ENCODE measurements around the gene PLCB3. TPM values are rescaled to one million over a fixed set of nuclear protein-coding genes. Genes with fewer than 3 reads are reported as not detected.

Gene PLCB3
- total RNA-seq, 1 donor from 2014 or later: 25.4 TPM

DNA sequence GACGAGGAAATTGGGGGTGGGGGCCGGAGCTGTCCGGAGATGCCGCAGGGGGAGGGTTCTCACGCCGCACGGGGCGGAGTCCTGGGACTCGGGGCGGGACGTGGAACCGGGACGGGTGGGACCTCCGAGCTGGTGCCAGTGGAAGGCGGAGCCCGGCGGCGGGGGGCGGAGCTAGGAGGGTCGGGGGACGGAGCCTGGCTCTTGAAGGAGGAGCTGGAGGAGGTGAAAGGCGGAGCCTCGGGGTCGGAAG is 10.2 kb upstream of the PLCB3 start:
- TF ChIP-seq CTCF (IDR thresholded peaks at IDR 0.05; ENCODE audit: insufficient read depth, low read length, poor library complexity, severe bottlenecking): no peak
- Histone ChIP-seq H3K36me3 (ENCODE audit: control insufficient read depth, insufficient read depth, low read length) (peaks cover 3% of the 10 kb centered on the region), H3K4me3 (ENCODE audit: low read depth, low read length) (peak overlapping the region; percentile 58), H3K27me3 (ENCODE audit: control insufficient read depth, insufficient read depth, low read length) (no peaks in the 10 kb centered on the region)
- DNase-seq (ENCODE audit: low read depth): no peak

DNA sequence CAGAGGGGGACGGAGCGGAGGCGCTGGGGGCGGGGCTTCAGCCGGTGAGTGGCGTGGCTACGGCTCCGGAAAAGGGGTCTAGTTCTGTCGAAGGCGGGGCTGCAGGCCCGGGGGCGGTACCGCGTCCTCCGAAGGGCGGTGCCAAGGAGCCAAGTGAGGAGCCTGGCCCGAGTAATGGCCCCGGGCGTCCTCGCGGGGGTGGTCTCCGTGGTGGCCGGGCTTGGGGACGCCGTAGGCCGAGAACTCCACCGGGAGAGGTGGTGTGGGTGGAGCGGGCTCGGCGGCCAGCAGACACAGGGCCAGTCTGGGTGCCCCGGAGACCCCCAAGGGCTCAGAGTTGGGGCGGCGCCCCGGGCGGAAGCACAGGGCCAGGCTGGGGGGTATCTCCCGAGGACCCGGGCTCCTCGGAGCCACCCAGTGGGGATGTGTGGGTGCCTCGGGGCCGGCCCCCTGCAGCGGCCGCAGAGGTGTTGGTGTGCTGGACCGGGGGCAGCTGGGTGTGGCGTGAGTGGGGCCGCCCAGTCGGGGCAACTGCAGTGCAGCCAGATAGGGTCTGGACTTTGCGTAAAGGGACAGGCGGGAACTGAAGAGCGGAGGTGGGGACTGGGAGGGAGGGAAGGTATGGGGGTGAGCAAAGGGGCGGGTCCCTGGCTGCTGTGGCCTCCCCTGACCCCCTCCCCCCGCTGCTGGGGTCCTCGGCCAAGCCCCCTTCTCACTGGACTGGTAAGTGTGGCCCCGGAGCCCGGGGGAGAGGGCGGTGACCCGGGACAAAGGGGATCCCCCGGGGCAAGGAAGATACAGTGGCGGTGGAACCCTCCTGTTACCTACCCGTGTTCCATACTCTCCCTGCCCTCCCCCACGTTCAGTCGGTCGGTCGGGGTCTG is 9.6 kb upstream of the PLCB3 start:
- Histone ChIP-seq H3K27me3 (ENCODE audit: control insufficient read depth, insufficient read depth, low read length) (no peaks in the 10 kb centered on the region), H3K4me3 (ENCODE audit: low read depth, low read length) (peak overlapping the region; percentile 87), H3K36me3 (ENCODE audit: control insufficient read depth, insufficient read depth, low read length) (peaks cover 3% of the 10 kb centered on the region)
- TF ChIP-seq CTCF (IDR thresholded peaks at IDR 0.05; ENCODE audit: insufficient read depth, low read length, poor library complexity, severe bottlenecking): no peak
- peak; percentile 80 for DNase-seq (ENCODE audit: low read depth)

DNA sequence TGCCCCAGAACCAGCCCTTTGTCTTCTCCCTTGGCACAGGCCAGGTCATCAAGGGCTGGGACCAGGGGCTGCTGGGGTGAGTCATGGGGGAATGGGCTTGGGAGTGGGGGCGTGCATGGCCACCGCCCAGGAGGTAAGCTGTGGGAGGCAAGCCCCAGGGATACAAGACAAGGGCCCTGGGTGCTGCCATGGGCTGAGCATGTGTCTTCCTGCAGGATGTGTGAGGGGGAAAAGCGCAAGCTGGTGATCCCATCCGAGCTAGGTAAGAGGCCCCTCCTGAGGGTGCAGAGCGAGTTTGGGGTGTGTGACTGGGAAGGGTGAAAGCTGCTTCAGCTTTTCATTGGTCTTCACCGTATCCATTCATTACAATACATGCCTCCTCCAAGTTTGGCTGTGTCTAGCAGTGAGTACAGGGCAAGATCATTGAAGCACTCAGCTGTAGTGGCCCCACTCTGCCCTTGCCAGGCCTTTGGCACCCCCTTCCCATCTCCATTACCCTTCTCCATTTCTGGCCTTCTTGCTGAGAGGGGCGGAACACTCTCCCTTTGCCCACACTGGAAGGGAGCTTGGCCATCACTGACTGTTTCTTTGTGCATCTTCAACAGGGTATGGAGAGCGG is 8.0 kb upstream of the PLCB3 start:
- no peak overlapping the region for H3K4me3 ChIP-seq (ENCODE audit: low read depth, low read length)
- no peak for TF ChIP-seq CTCF (IDR thresholded peaks at IDR 0.05; ENCODE audit: insufficient read depth, low read length, poor library complexity, severe bottlenecking)
- H3K27me3 ChIP-seq (ENCODE audit: control insufficient read depth, insufficient read depth, low read length): no peaks in the 10 kb centered on the region
- no peak for DNase-seq (ENCODE audit: low read depth)
- peaks cover 3% of the 10 kb centered on the region for H3K36me3 ChIP-seq (ENCODE audit: control insufficient read depth, insufficient read depth, low read length)

GRCh38 chr11:64244107-64244506 is 7.2 kb upstream of the PLCB3 start:
- TF ChIP-seq CTCF (IDR thresholded peaks at IDR 0.05; ENCODE audit: insufficient read depth, low read length, poor library complexity, severe bottlenecking): no peak
- peaks cover 3% of the 10 kb centered on the region for H3K36me3 ChIP-seq (ENCODE audit: control insufficient read depth, insufficient read depth, low read length)
- DNase-seq (ENCODE audit: low read depth): no peak
- H3K4me3 ChIP-seq (ENCODE audit: low read depth, low read length): no peak overlapping the region
- no peaks in the 10 kb centered on the region for H3K27me3 ChIP-seq (ENCODE audit: control insufficient read depth, insufficient read depth, low read length)

DNA sequence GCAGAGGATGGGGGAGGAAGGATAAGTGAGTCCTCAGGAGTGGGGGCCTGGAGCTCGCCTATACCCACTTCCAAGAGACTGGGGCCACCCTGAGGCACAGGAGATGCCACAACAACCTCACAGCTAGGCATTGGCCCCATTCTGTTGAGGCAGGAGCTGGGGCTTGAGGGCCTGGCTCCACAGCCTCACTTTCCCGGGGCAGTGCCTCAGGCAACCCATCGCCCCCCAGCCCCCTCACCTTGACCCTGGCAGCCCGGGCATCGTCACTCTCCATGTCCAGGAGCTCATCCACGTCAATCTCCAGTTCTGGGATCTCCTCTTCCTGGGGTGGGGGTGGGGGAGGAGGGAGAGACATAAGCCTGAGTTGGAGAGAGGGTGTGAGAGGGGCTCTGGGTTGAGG is 6.4 kb upstream of the PLCB3 start:
- peaks cover 3% of the 10 kb centered on the region for H3K36me3 ChIP-seq (ENCODE audit: control insufficient read depth, insufficient read depth, low read length)
- DNase-seq (ENCODE audit: low read depth): no peak
- peak overlapping the region; percentile 71 for H3K4me3 ChIP-seq (ENCODE audit: low read depth, low read length)
- no peak for TF ChIP-seq CTCF (IDR thresholded peaks at IDR 0.05; ENCODE audit: insufficient read depth, low read length, poor library complexity, severe bottlenecking)
- H3K27me3 ChIP-seq (ENCODE audit: control insufficient read depth, insufficient read depth, low read length): no peaks in the 10 kb centered on the region

Measured in kidney epithelial cell (primary cell).